HG03469 (cell line): ENCODE results near the gene RBMY1E.
A peak's percentile ranks its signal among the peaks of the same experiment; 100 is the strongest.
"Not testable (repeated sequence)": the region's sequence is repeated elsewhere in the genome, so short reads cannot be mapped to it uniquely, and the experiment has no call there.

Experiments
- ATAC-seq: cut with Tn5 transposase; IDR thresholded peaks from one replicate; pipeline ENCODE4 v1.9.1; 2021; ENCODE audit warnings: mild to moderate bottlenecking, moderate library complexity, moderate number of reproducible peaks; ENCODE audit not compliant: unreplicated experiment

Gene RBMY1E

GRCh38 chrY:21917932-21918331, at the start of gene RBMY1E:
RBMY1E (minus strand) TSS chrY:21918032; CDS start chrY:21916054, 1,978 bp downstream.
- ATAC-seq, result not testable (repeated sequence)

- ATAC-seq, result not testable (repeated sequence)
These were observed 23.4 kb downstream of the RBMY1E start, which contains the start of gene RBMY1D for GRCh38 chrY:21894426-21894825. RBMY1D (minus strand) TSS chrY:21894526; CDS start chrY:21892513, 2,013 bp downstream.

DNA sequence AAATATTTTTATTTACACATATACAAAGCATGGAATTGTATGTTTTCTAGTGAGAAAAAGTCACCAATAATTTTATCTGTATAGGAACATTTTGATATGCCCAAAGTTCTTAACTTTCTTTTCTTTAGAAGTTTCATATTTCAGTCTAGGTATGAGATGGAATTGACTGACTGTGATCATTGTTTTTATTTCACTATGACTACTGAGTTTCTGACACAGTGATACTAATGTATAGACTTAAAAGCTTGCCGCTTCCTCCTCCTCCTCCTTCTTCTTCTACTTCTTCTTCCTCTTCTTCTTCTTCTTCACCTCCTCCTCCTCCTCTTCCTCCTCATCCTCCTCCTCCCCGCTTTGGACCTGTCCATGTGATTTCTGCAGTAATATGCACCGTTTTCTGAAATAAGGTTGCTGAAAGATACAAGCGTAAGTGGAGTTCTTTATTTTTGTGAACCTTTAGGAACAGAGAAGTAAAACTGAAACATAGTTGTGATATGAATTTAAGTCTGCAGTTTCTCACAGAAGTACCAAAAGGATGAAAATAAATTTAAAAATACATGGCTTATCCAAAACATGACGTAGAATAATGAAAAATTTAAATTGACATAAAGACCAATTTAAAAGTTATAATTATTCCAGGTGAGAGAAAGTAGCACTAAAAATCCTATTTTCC, 48.3 kb downstream of the RBMY1E start:
- ATAC-seq, result peak; percentile 90
